H9 (cell line): Measurements from ENCODE around the gene PAPOLA. TPM values are rescaled to one million over a fixed set of nuclear protein-coding genes. Genes with fewer than 3 reads are reported as not detected.

ENCODE experiments used
- DNase-seq: peaks from one replicate; pipeline ENCODE4 v3.0.0-alpha.2; 2017
- H2AFZ ChIP-seq: one replicate; pipeline ENCODE4 v1.6.1; 2013; ENCODE audit warnings: mild to moderate bottlenecking, low read length, control low read depth, moderate library complexity
- H2AK5ac ChIP-seq: 2 replicates; pipeline ENCODE4 v1.6.1; 2013; ENCODE audit warnings: low read length, control low read depth, mixed read lengths; ENCODE audit not compliant: insufficient read length
- H2BK120ac ChIP-seq: one replicate; pipeline ENCODE4 v1.6.1; 2013; ENCODE audit warnings: low read depth, mild to moderate bottlenecking, low read length, control low read depth, inconsistent platforms; ENCODE audit not compliant: poor library complexity, severe bottlenecking
- H2BK12ac ChIP-seq: 2 replicates; pipeline ENCODE4 v1.6.1; 2013; ENCODE audit warnings: low read length, control low read depth, mixed read lengths, low read depth; ENCODE audit not compliant: insufficient read length
- H2BK15ac ChIP-seq: 2 replicates; pipeline ENCODE4 v1.6.1; 2013; ENCODE audit warnings: low read depth, low read length, control low read depth
- H2BK20ac ChIP-seq: one replicate; pipeline ENCODE4 v1.6.1; 2013; ENCODE audit warnings: low read depth, mild to moderate bottlenecking, low read length, control low read depth, inconsistent platforms; ENCODE audit not compliant: poor library complexity, severe bottlenecking
- H2BK5ac ChIP-seq: 2 replicates; pipeline ENCODE4 v1.6.1; 2013; ENCODE audit warnings: low read length, control low read depth, mixed read lengths; ENCODE audit not compliant: insufficient read length
- H3K14ac ChIP-seq: 2 replicates; pipeline ENCODE4 v1.6.1; 2013; ENCODE audit warnings: low read length, control low read depth; ENCODE audit not compliant: insufficient read depth
- H3K18ac ChIP-seq: 2 replicates; pipeline ENCODE4 v1.6.1; 2013; ENCODE audit warnings: low read depth, mild to moderate bottlenecking, mixed read lengths, low read length, control low read depth; ENCODE audit not compliant: insufficient read length
- H3K23ac ChIP-seq: 2 replicates; pipeline ENCODE4 v1.6.1; 2013; ENCODE audit warnings: low read length, control low read depth, mixed read lengths, low read depth; ENCODE audit not compliant: insufficient read length
- H3K23me2 ChIP-seq: 2 replicates; pipeline ENCODE4 v1.6.1; 2013; ENCODE audit warnings: low read depth, mild to moderate bottlenecking, mixed read lengths, low read length, control low read depth; ENCODE audit not compliant: insufficient read length, poor library complexity, severe bottlenecking
- H3K27ac ChIP-seq: 2 replicates; pipeline ENCODE4 v1.5.1; 2013; ENCODE audit warnings: low read length, control low read depth, mixed read lengths, low read depth; ENCODE audit not compliant: insufficient read length
- H3K27me3 ChIP-seq: 2 replicates; pipeline ENCODE4 v1.6.1; 2013; ENCODE audit warnings: low read length, control low read depth, inconsistent platforms; ENCODE audit not compliant: insufficient read depth
- H3K4ac ChIP-seq: 2 replicates; pipeline ENCODE4 v1.6.1; 2013; ENCODE audit warnings: low read depth, mild to moderate bottlenecking, control low read depth, inconsistent platforms, low read length, moderate library complexity
- H3K4me1 ChIP-seq: 2 replicates; pipeline ENCODE4 v1.6.1; 2013; ENCODE audit warnings: low read length, control low read depth, inconsistent platforms; ENCODE audit not compliant: insufficient read depth
- H3K4me2 ChIP-seq: 2 replicates; pipeline ENCODE4 v1.6.1; 2013; ENCODE audit warnings: low read length, control low read depth, mixed read lengths; ENCODE audit not compliant: insufficient read length, insufficient read depth
- H3K56ac ChIP-seq: 2 replicates; pipeline ENCODE4 v1.6.1; 2013; ENCODE audit warnings: low read depth, mild to moderate bottlenecking, mixed read lengths, low read length, control low read depth; ENCODE audit not compliant: insufficient read length
- H3K79me1 ChIP-seq: 2 replicates; pipeline ENCODE4 v1.6.1; 2013; ENCODE audit warnings: low read depth, mild to moderate bottlenecking, moderate library complexity, low read length, control low read depth, inconsistent platforms; ENCODE audit not compliant: insufficient read depth, poor library complexity, severe bottlenecking
- H3K79me2 ChIP-seq: 2 replicates; pipeline ENCODE4 v1.6.1; 2013; ENCODE audit warnings: low read length, control low read depth, inconsistent platforms; ENCODE audit not compliant: insufficient read depth
- H3K9ac ChIP-seq: 2 replicates; pipeline ENCODE4 v1.6.1; 2013; ENCODE audit warnings: low read length, control low read depth, mixed read lengths; ENCODE audit not compliant: insufficient read length; ENCODE audit errors: extremely low read depth
- H3K9me3 ChIP-seq: one replicate; pipeline ENCODE4 v1.6.1; 2013; ENCODE audit warnings: low read depth, low read length, inconsistent platforms; ENCODE audit not compliant: control insufficient read depth
- H3T11ph ChIP-seq: one replicate; pipeline ENCODE4 v1.6.1; 2013; ENCODE audit warnings: mild to moderate bottlenecking, low read length, control low read depth, inconsistent platforms
- H4K20me1 ChIP-seq: one replicate; pipeline ENCODE4 v1.6.1; 2013; ENCODE audit not compliant: control insufficient read depth, insufficient read length, insufficient read depth
- H4K5ac ChIP-seq: 2 replicates; pipeline ENCODE4 v1.6.1; 2013; ENCODE audit warnings: low read depth, mild to moderate bottlenecking, mixed read lengths, low read length, control low read depth; ENCODE audit not compliant: insufficient read length
- H4K8ac ChIP-seq: replicated peaks from 2 replicates; pipeline ENCODE4 v1.6.1; 2013; ENCODE audit warnings: low read length, control low read depth, mixed read lengths, low read depth; ENCODE audit not compliant: insufficient read length
- H4K91ac ChIP-seq: 2 replicates; pipeline ENCODE4 v1.6.1; 2013; ENCODE audit warnings: low read depth, mild to moderate bottlenecking, moderate library complexity, mixed read lengths, low read length, control low read depth; ENCODE audit not compliant: insufficient read length
- H3K27ac Mint-ChIP-seq, 3 experiments: 2 replicates in 2 of 3; 3 replicates in 1 of 3; pipeline ENCODE4 v1.8.0; 2020 to 2021; ENCODE audit warnings: mixed read lengths in 3 of 3, mild to moderate bottlenecking in 1 of 3, moderate library complexity in 1 of 3
- H3K27me3 Mint-ChIP-seq: 2 replicates; pipeline ENCODE4 v1.8.0; 2021; ENCODE audit warnings: low read depth, mild to moderate bottlenecking, moderate library complexity, mixed read lengths
- H3K36me3 Mint-ChIP-seq, 3 experiments: 2 replicates in 2 of 3; 3 replicates in 1 of 3; pipeline ENCODE4 v1.8.0; 2020 to 2021; ENCODE audit warnings: low read depth in 3 of 3, mixed read lengths in 3 of 3; ENCODE audit not compliant: insufficient read depth in 1 of 3
- H3K4me1 Mint-ChIP-seq, 2 experiments: 2 replicates each; pipeline ENCODE4 v1.8.0; 2020; ENCODE audit warnings: mixed read lengths in 2 of 2
- H3K4me3 Mint-ChIP-seq, 2 experiments: 2 replicates in 1 of 2; 3 replicates in 1 of 2; pipeline ENCODE4 v1.8.0; 2020 to 2021; ENCODE audit warnings: mild to moderate bottlenecking in 2 of 2, mixed read lengths in 2 of 2, moderate library complexity in 1 of 2
- H3K9me3 Mint-ChIP-seq, 2 experiments: 2 replicates in 1 of 2; 3 replicates in 1 of 2; pipeline ENCODE4 v1.8.0; 2020; ENCODE audit warnings: mild to moderate bottlenecking in 2 of 2, mixed read lengths in 2 of 2, moderate library complexity in 1 of 2
- WGBS: extraction: QIAGEN DNeasy Blood & Tissue Kit; methylation state at CpG from one replicate; pipeline ENCODE4 v1.1.7; 2013; ENCODE audit warnings: missing lambda C conversion rate, low lambda C conversion rate, mixed read lengths; ENCODE audit not compliant: insufficient read length; ENCODE audit errors: extremely low coverage; 5-methylcytosine and 5-hydroxymethylcytosine counted together
- total RNA-seq: library from RNA; stranded (reverse); gene quantifications from 2 replicates; pipeline ENCODE4 v1.2.1, GENCODE V29; 2021
- TF ChIP-seq, protein P1 (sequence below): fragments of 200-600 bp; sonication (generic); conservative IDR thresholded peaks from 3 replicates; pipeline ENCODE4 v1.8.0; 2021; ENCODE audit warnings: antibody characterized with exemption, mild to moderate bottlenecking

PAPOLA gene
- total RNA-seq, 1 experiment from 2014 or later, result 188 TPM

DNA sequence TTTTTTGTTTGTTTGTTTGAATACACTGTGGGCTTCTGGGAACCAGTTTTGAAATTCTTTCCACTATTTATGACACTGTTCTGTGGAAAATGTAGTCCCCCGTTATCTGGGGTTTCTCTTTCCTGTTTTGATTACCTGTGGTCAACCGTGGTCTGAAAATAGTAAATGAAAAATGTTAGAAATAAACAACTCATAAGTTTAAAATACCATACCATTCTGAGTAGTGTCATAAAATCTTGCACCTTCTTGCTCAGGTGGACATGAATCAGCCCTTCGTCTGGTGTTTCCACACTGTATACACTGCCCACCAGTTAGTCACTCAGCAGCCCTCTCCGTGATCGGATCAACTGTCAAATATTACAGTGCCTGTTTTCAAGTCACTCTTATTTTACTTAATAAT is 5.1 kb upstream of the PAPOLA start:
- H3K18ac ChIP-seq, result no peak overlapping the region
- H3K9me3 ChIP-seq, result no peaks in the 10 kb centered on the region
- no peak overlapping the region for H2BK5ac ChIP-seq
- H2BK12ac ChIP-seq, result no peak overlapping the region
- H3K79me1 ChIP-seq, result no peaks in the 10 kb centered on the region
- no peak overlapping the region for H4K91ac ChIP-seq
- no peak overlapping the region for H3K4ac ChIP-seq
- H3K9ac ChIP-seq, result no peak overlapping the region
- no CpG with 5 or more reads among the region's 5 CpGs for WGBS
- no peaks in the 10 kb centered on the region for H4K20me1 ChIP-seq
- DNase-seq, result no peak
- H3K14ac ChIP-seq, result no peak overlapping the region
- no peak overlapping the region for H2AFZ ChIP-seq
- H4K5ac ChIP-seq, result no peak overlapping the region
- no peak overlapping the region for H3K56ac ChIP-seq
- no peaks in the 10 kb centered on the region for H3K27me3 ChIP-seq
- H2BK15ac ChIP-seq, result no peak overlapping the region
- no peaks in the 10 kb centered on the region for H3K4me1 ChIP-seq
- no peaks in the 10 kb centered on the region for H3K79me2 ChIP-seq
- Mint-ChIP-seq H3K4me1 (peaks cover 0 to 7% of the 10 kb centered on the region in 2 experiments; a peak in 1 of 4 replicates), H3K4me3 (no peak overlapping the region), H3K27me3 (peaks cover 2% of the 10 kb centered on the region), H3K27ac (no peak overlapping the region), H3K9me3 (no peaks in the 10 kb centered on the region), H3K36me3 (no peaks in the 10 kb centered on the region)
- H3K27ac ChIP-seq, result no peak overlapping the region
- H3K23me2 ChIP-seq, result peaks cover 10% of the 10 kb centered on the region
- no peak overlapping the region for H4K8ac ChIP-seq
- no peak overlapping the region for H3T11ph ChIP-seq
- no peak overlapping the region for H2AK5ac ChIP-seq
- no peak overlapping the region for H3K4me2 ChIP-seq
- no peak overlapping the region for H3K23ac ChIP-seq
- TF ChIP-seq, protein P1, sequence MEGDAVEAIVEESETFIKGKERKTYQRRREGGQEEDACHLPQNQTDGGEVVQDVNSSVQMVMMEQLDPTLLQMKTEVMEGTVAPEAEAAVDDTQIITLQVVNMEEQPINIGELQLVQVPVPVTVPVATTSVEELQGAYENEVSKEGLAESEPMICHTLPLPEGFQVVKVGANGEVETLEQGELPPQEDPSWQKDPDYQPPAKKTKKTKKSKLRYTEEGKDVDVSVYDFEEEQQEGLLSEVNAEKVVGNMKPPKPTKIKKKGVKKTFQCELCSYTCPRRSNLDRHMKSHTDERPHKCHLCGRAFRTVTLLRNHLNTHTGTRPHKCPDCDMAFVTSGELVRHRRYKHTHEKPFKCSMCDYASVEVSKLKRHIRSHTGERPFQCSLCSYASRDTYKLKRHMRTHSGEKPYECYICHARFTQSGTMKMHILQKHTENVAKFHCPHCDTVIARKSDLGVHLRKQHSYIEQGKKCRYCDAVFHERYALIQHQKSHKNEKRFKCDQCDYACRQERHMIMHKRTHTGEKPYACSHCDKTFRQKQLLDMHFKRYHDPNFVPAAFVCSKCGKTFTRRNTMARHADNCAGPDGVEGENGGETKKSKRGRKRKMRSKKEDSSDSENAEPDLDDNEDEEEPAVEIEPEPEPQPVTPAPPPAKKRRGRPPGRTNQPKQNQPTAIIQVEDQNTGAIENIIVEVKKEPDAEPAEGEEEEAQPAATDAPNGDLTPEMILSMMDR, result no peak
- no peak overlapping the region for H2BK20ac ChIP-seq
- H2BK120ac ChIP-seq, result no peak overlapping the region
